LNCaP clone FGC (cell line): ENCODE measurements around the gene DIP2A.

ENCODE experiments used
- DNase-seq: peaks from one replicate; pipeline ENCODE4 v3.0.0-alpha.2; 2011; ENCODE audit warnings: low read depth
- H3K4me3 ChIP-seq: 2 replicates; pipeline ENCODE4 v1.5.1; 2011; ENCODE audit warnings: mild to moderate bottlenecking, low read depth, low read length, control low read depth
- TF ChIP-seq, protein P1 (sequence below): IDR thresholded peaks from 2 replicates; pipeline ENCODE4 v1.5.1; 2012; ENCODE audit warnings: mild to moderate bottlenecking; ENCODE audit not compliant: control insufficient read depth, insufficient read depth; ENCODE audit errors: extremely low read depth

DIP2A gene

DNA sequence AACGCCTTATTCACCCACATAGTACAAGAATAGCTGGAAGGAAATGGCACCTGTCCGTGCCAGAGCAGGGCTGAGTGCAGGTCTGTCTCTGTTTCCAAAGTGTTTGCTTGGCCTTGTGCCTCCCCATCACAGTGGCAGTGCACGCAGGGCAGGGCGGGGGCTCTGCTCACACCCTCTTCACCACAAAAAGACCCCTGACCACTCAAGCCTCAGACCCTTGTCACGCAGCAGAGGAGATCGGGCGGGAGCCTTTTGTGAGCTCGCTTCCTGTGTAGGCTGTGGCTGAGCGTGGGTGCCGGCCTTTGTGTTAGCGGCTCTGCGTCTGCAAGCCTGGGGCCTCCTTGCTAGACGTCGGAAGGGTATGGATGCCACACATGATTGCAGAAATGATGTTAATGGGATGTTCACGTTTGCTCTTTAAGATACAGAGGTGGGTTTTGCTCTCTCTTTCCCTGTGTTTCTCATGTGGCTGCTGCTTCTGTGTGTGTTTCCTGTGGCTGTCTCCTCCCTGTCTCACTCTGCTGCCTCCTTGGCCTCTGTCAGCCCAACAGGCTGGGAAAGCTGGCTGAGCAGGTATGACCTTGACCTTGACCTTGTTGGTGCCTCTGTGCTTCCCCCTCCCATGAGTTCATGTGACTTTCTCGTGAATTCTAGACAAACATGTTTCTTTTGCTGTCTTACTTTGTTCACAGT lies 100.7 kb downstream of the DIP2A start:
- no peak overlapping the region for H3K4me3 ChIP-seq
- TF ChIP-seq, protein P1, sequence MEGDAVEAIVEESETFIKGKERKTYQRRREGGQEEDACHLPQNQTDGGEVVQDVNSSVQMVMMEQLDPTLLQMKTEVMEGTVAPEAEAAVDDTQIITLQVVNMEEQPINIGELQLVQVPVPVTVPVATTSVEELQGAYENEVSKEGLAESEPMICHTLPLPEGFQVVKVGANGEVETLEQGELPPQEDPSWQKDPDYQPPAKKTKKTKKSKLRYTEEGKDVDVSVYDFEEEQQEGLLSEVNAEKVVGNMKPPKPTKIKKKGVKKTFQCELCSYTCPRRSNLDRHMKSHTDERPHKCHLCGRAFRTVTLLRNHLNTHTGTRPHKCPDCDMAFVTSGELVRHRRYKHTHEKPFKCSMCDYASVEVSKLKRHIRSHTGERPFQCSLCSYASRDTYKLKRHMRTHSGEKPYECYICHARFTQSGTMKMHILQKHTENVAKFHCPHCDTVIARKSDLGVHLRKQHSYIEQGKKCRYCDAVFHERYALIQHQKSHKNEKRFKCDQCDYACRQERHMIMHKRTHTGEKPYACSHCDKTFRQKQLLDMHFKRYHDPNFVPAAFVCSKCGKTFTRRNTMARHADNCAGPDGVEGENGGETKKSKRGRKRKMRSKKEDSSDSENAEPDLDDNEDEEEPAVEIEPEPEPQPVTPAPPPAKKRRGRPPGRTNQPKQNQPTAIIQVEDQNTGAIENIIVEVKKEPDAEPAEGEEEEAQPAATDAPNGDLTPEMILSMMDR = no peak
- DNase-seq = no peak

DNA sequence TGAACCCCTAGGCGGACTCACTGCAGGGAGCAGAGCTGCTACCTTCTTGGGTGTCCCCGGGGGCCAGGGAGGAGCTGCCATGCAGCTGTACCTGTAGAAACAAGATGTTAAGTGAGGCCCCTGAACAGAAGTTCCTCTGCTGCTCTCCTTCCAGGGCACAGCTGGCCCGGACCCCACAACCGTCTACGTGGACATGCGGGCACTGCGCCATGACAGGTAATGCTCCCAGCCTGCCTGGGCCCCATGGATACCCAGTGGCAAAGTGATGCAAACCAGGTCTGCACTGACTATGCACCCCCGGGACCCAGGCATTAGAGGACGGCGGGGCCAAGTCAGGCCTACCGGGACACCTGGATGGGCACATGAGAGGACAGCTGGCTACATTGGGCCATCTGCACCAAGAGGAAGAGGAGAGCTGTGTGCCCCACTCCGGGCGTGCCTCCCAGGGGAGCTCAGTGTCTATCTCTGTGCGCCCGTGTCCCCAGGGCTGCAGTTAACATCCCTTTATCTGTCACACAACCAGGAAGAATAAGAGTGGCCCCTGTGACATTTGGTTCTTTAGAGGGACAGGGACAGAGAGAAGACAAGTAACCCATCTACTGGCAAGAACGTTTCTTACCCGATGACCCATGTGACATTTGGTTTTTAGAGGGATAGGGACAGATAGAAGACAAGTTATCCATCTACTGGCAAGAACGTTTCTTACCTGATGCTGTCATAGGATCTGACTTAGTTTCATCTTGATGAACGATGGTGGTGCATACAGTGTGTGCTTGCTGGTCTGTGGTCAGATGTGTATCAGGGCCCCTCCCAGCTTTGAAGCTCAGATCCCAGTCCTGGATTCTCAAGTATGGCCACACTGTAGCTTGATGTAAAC lies 102.1 kb downstream of the DIP2A start:
- no peak for DNase-seq
- H3K4me3 ChIP-seq = no peak overlapping the region
- TF ChIP-seq, protein P1 = no peak

DNA sequence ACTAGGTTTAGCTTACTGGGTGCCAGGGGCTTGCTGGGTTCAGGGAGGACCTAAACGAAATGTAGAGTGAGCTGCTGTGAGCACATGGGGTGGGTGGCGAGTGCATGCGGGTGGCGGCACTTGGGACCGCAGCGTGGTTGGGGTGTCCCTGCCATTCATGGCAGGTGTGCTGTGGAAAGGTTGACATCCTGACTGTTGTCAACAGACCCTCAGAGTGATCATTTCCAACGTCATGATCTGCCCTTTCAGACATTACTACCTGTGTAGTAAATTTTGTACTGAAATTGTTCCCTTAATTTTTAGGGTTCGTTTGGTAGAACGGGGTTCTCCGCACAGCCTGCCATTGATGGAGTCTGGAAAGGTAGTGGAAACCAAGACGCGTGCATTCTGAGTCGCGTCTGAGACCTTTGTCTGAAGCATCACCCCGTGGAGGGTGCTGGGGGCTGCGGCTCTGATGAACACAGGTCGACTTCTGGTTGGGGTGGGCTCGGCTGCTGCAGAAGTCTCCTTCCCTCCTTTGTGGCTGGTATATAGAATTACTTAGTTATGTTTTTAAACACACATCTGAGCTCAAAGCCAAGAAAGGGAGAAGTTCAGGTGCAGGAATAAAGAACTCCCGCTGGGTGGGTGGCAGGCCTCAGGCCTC lies 102.9 kb downstream of the DIP2A start:
- TF ChIP-seq, protein P1 = no peak
- no peak overlapping the region for H3K4me3 ChIP-seq
- DNase-seq = no peak

DNA sequence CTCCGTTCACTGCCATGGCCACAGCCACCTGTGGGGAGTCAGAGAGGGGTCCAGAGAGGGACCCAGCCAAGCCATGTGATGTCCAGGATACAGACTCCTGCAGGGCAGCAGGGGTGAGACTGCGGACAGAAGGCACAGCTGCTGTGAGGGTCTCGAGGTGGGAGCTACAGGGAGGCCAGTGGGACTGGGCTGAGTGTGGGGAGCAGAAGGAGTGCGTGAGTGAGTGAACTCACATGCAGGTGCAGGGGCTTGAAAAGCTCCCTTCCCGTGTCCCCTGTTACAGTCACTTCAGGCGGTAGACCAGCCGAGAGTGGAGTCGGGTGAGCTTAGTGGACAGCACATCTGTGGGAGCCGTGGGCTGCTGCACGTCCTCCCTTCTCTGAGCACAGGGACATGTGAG lies 103.8 kb downstream of the DIP2A start:
- TF ChIP-seq, protein P1 = no peak
- no peak for DNase-seq
- H3K4me3 ChIP-seq = no peak overlapping the region

DNA sequence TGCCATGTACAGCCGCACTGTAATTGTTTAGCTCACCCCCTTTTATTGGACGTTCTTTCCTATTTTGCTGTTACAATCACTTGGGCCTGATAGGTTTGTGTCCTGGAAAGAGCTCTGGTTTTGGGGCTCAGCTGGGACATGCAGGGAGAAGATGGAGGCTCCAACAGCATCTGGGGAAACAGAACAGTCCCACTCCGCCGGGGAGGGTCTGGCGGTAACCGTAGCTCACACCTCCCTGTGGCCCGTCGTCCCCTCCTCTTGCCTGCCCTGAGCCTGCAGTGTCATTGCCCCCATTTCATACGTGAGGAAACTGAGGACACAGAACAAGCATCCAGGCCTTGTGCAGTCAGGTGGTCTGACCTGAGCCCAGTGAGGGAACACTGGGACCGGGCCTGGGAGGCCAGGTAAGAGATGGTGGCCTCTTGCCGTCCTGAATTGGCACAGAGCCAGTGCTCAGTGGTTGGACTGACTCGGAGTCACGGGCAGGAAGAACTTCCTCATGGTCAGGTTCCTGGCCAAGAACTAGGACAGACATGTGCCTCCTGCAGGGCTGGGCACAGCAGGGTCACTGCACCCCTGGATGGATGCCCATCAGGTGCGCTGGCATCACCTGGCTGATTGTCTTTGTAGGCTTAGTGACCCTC lies 104.4 kb downstream of the DIP2A start:
- TF ChIP-seq, protein P1 = no peak
- DNase-seq = peak; percentile 52
- H3K4me3 ChIP-seq = no peak overlapping the region

DNA sequence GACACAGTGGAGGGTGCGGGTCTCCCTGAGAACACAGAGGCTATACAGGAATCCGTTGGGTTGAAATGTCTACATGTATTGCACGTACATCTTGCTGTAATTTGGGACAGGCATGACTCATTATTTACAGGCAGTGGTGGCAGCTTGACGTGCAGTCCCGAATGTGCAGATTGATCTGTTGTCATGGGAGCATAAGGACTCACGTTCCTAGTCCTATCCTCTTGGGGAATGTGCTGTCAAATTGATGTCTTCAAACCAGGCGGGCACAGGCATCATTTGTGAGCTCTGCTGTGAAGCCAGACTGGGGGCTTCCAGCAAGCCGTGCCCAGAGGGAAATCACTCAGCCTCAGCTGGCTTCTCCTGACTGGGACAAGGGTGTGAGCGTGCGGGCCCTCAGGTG lies 105.7 kb downstream of the DIP2A start:
- H3K4me3 ChIP-seq = no peak overlapping the region
- no peak for DNase-seq
- TF ChIP-seq, protein P1 = no peak
